H1 (cell line): ENCODE data around the gene HGFAC. TPM values are rescaled to one million over a fixed set of nuclear protein-coding genes. Genes with fewer than 3 reads are reported as not detected.

Experiments
- CTCF ChIA-PET: fragments of 300-600 bp; sonication (Branson Sonifier 250); formaldehyde crosslinking; loops from one replicate; lab custom pipeline; 2021; ENCODE audit not compliant: partially characterized antibody; lab: Charles Lee
- POLR2A ChIA-PET: fragments of 300-600 bp; sonication (Branson Sonifier 250); formaldehyde crosslinking; loops from one replicate; lab custom pipeline; 2021; ENCODE audit warnings: inconsistent platforms; ENCODE audit not compliant: partially characterized antibody; lab: Charles Lee
- DNase-seq, 2 experiments: peaks; one replicate each; pipeline versions ENCODE4 v3.0.0 to v3.0.0-alpha.2; 2010 to 2022; ENCODE audit warnings: low spot score in 2 of 2, low read depth in 1 of 2, mixed read lengths in 1 of 2
- FAIRE-seq: peaks from 2 replicates; lab custom pipeline; 2011; peaks lifted over from hg19 to GRCh38; lab: Jason Lieb, UNC
- H2AFZ ChIP-seq: 2 replicates; pipeline ENCODE4 v1.8.1; 2012; ENCODE audit warnings: low read length, inconsistent platforms
- H2AK5ac ChIP-seq: 2 replicates; pipeline ENCODE4 v1.6.1; 2013; ENCODE audit warnings: low read depth, low read length
- H2BK120ac ChIP-seq: replicated peaks from 2 replicates; pipeline ENCODE3; 2013; ENCODE audit warnings: low read depth, low read length, inconsistent platforms
- H2BK12ac ChIP-seq: 2 replicates; pipeline ENCODE4 v1.6.1; 2013; ENCODE audit warnings: low read depth, low read length
- H2BK15ac ChIP-seq: 2 replicates; pipeline ENCODE4 v1.6.1; 2013; ENCODE audit warnings: low read length
- H2BK20ac ChIP-seq: 2 replicates; pipeline ENCODE4 v1.6.1; 2013; ENCODE audit warnings: low read length
- H2BK5ac ChIP-seq: 2 replicates; pipeline ENCODE4 v1.6.1; 2013; ENCODE audit warnings: low read depth, low read length
- H3K14ac ChIP-seq: 2 replicates; pipeline ENCODE4 v1.6.1; 2013; ENCODE audit warnings: inconsistent platforms; ENCODE audit not compliant: insufficient read length
- H3K18ac ChIP-seq: 2 replicates; pipeline ENCODE4 v1.6.1; 2013; ENCODE audit warnings: low read length; ENCODE audit errors: extremely low read depth
- H3K23ac ChIP-seq: 2 replicates; pipeline ENCODE4 v1.6.1; 2013; ENCODE audit warnings: inconsistent platforms; ENCODE audit not compliant: insufficient read length
- H3K23me2 ChIP-seq: 2 replicates; pipeline ENCODE4 v1.6.1; 2013; ENCODE audit warnings: low read depth, low read length
- H3K27ac ChIP-seq: 2 replicates; pipeline ENCODE4 v1.6.1; 2011; ENCODE audit warnings: low read depth, low read length, inconsistent platforms
- H3K27me3 ChIP-seq, 4 experiments: replicated peaks in 1 of 4; 1 replicate in 1 of 4; 2 replicates in 3 of 4; pipeline versions ENCODE4 v1.6.1 to v1.8.1; 2011 to 2013; ENCODE audit warnings: low read length in 3 of 4, mild to moderate bottlenecking in 3 of 4, inconsistent platforms in 2 of 4, mixed read lengths in 2 of 4, moderate library complexity in 1 of 4; ENCODE audit not compliant: control insufficient read depth in 3 of 4, insufficient read depth in 3 of 4; ENCODE audit errors: extremely low read depth in 1 of 4
- H3K36me3 ChIP-seq, 4 experiments: 2 replicates each; pipeline versions ENCODE4 v1.6.1 to v1.8.1; 2011 to 2013; ENCODE audit warnings: mild to moderate bottlenecking in 4 of 4, low read length in 3 of 4, moderate library complexity in 2 of 4, control low read depth in 1 of 4, inconsistent platforms in 1 of 4; ENCODE audit not compliant: insufficient read depth in 4 of 4, control insufficient read depth in 2 of 4
- H3K4ac ChIP-seq: replicated peaks from 2 replicates; pipeline ENCODE3; 2013; ENCODE audit warnings: low read length, low read depth, mixed read lengths, inconsistent platforms; ENCODE audit not compliant: insufficient read length
- H3K4me1 ChIP-seq, 4 experiments: replicated peaks in 1 of 4; 1 replicate in 1 of 4; 2 replicates in 3 of 4; pipeline versions ENCODE4 v1.6.1 to v1.8.1; 2011 to 2013; ENCODE audit warnings: low read length in 3 of 4, inconsistent platforms in 2 of 4, mixed read lengths in 1 of 4; ENCODE audit not compliant: insufficient read depth in 4 of 4, control insufficient read depth in 3 of 4
- H3K4me2 ChIP-seq, 2 experiments: 2 replicates each; pipeline versions ENCODE4 v1.6.1 to v1.8.1; 2011 to 2013; ENCODE audit warnings: low read depth in 2 of 2, low read length in 2 of 2, control low read depth in 1 of 2, inconsistent platforms in 1 of 2, mild to moderate bottlenecking in 1 of 2; ENCODE audit not compliant: insufficient read depth in 1 of 2
- H3K4me3 ChIP-seq, 4 experiments: fragments of 200-600, 300-600 bp in 1 of 4; sonication (generic), shearing (Covaris generic), sonication (Bioruptor Twin) in 1 of 4; 2 replicates each; pipeline versions ENCODE4 v1.5.1 to v1.8.1; 2011 to 2016; ENCODE audit warnings: low read length in 4 of 4, low read depth in 3 of 4, control low read depth in 2 of 4, inconsistent platforms in 2 of 4, mild to moderate bottlenecking in 2 of 4, mixed read lengths in 1 of 4, moderate library complexity in 1 of 4; ENCODE audit not compliant: insufficient read depth in 2 of 4; ENCODE audit errors: extremely low read depth in 1 of 4
- H3K56ac ChIP-seq: replicated peaks from 2 replicates; pipeline ENCODE3; 2013; ENCODE audit warnings: low read depth, mild to moderate bottlenecking, mixed read lengths, low read length, inconsistent platforms; ENCODE audit not compliant: insufficient read length
- H3K79me1 ChIP-seq: 2 replicates; pipeline ENCODE4 v1.6.1; 2013; ENCODE audit warnings: low read depth, low read length, control low read depth
- H3K79me2 ChIP-seq, 2 experiments: 2 replicates each; pipeline versions ENCODE4 v1.6.1 to v1.8.1; 2012 to 2013; ENCODE audit warnings: low read length in 2 of 2, mild to moderate bottlenecking in 2 of 2, inconsistent platforms in 1 of 2; ENCODE audit not compliant: insufficient read depth in 2 of 2, control insufficient read depth in 1 of 2
- H3K9ac ChIP-seq, 4 experiments: replicated peaks in 1 of 4; 1 replicate in 1 of 4; 2 replicates in 3 of 4; pipeline versions ENCODE4 v1.6.1 to v1.8.1; 2011 to 2013; ENCODE audit warnings: low read depth in 3 of 4, low read length in 3 of 4, control low read depth in 2 of 4, mild to moderate bottlenecking in 2 of 4, moderate library complexity in 2 of 4, inconsistent platforms in 1 of 4; ENCODE audit errors: extremely low read depth in 1 of 4
- H3K9me3 ChIP-seq, 2 experiments: 2 replicates each; pipeline versions ENCODE4 v1.6.1 to v1.8.1; 2012 to 2013; ENCODE audit warnings: mild to moderate bottlenecking in 2 of 2, moderate library complexity in 2 of 2, control low read depth in 1 of 2, inconsistent platforms in 1 of 2, low read depth in 1 of 2, low read length in 1 of 2, mixed read lengths in 1 of 2; ENCODE audit not compliant: insufficient read depth in 2 of 2
- H4K20me1 ChIP-seq, 2 experiments: replicated peaks in 1 of 2; 2 replicates each; pipeline versions ENCODE3 to v1.8.1; 2011 to 2013; ENCODE audit warnings: inconsistent platforms in 2 of 2, low read length in 2 of 2, mild to moderate bottlenecking in 1 of 2; ENCODE audit not compliant: insufficient read depth in 2 of 2, control insufficient read depth in 1 of 2
- H4K5ac ChIP-seq: 2 replicates; pipeline ENCODE4 v1.6.1; 2013; ENCODE audit warnings: low read length, low read depth, mixed read lengths, inconsistent platforms; ENCODE audit not compliant: insufficient read length
- H4K8ac ChIP-seq: 2 replicates; pipeline ENCODE4 v1.8.0; 2013; ENCODE audit warnings: mild to moderate bottlenecking, moderate library complexity, low read length, inconsistent platforms; ENCODE audit not compliant: insufficient read depth; ENCODE audit errors: extremely low read depth
- H4K91ac ChIP-seq: replicated peaks from 2 replicates; pipeline ENCODE3; 2013; ENCODE audit warnings: low read length, mixed read lengths, inconsistent platforms; ENCODE audit not compliant: insufficient read length
- ATF3 ChIP-seq: IDR thresholded peaks from 2 replicates; pipeline ENCODE4 v1.6.1; 2011; ENCODE audit warnings: low read depth, mild to moderate bottlenecking, low read length; ENCODE audit not compliant: insufficient read depth
- CTCF ChIP-seq, 3 experiments: IDR thresholded peaks; 1 replicate in 2 of 3; 2 replicates in 1 of 3; pipeline versions ENCODE4 v1.5.1 to v1.6.1; 2011; ENCODE audit warnings: low read length in 3 of 3, mild to moderate bottlenecking in 3 of 3, inconsistent platforms in 2 of 3, low read depth in 1 of 3, moderate library complexity in 1 of 3; ENCODE audit not compliant: insufficient read depth in 1 of 3; ENCODE audit errors: control extremely low read depth in 1 of 3
- EP300 ChIP-seq, 2 experiments: IDR thresholded peaks; 1 replicate in 1 of 2; 2 replicates in 1 of 2; pipeline ENCODE4 v1.6.1; 2011 to 2012; ENCODE audit warnings: low read depth in 2 of 2, low read length in 2 of 2, mild to moderate bottlenecking in 2 of 2, borderline replicate concordance in 1 of 2, inconsistent platforms in 1 of 2, moderate library complexity in 1 of 2
- JUND ChIP-seq: IDR thresholded peaks from 2 replicates; pipeline ENCODE4 v1.6.1; 2011; ENCODE audit warnings: mild to moderate bottlenecking, improper control_type of control experiment, low read length
- KDM1A ChIP-seq: fragments of 200-600, 300-600 bp; sonication (generic); IDR thresholded peaks from 2 replicates; pipeline ENCODE4 v1.7.1; 2016; ENCODE audit warnings: mild to moderate bottlenecking, low read length, borderline replicate concordance
- KDM4A ChIP-seq: IDR thresholded peaks from one replicate; pipeline ENCODE4 v1.7.1; 2012; ENCODE audit warnings: low read depth, mild to moderate bottlenecking, moderate library complexity, low read length, inconsistent platforms; ENCODE audit not compliant: severe bottlenecking
- KDM5A ChIP-seq: fragments of 200-600 bp; IDR thresholded peaks from 2 replicates; pipeline ENCODE4 v1.7.1; 2012; ENCODE audit warnings: mild to moderate bottlenecking, low read length, inconsistent platforms, mixed read lengths
- TBP ChIP-seq: IDR thresholded peaks from 2 replicates; pipeline ENCODE4 v1.6.1; 2011; ENCODE audit warnings: low read depth, low read length, improper control_type of control experiment
- WGBS, 2 experiments: shearing (Covaris generic) in 1 of 2; methylation state at CpG; one replicate each; pipeline versions ENCODE4 v1.1.6 to v1.1.7; 2013 to 2015; ENCODE audit warnings: low lambda C conversion rate in 2 of 2, mixed read lengths in 2 of 2, inconsistent platforms in 1 of 2, low coverage in 1 of 2, missing lambda C conversion rate in 1 of 2; ENCODE audit not compliant: insufficient replicate concordance in 2 of 2, insufficient coverage in 1 of 2, insufficient read length in 1 of 2; ENCODE audit errors: extremely low coverage in 1 of 2, missing lambda C conversion rate in 1 of 2; 5-methylcytosine and 5-hydroxymethylcytosine counted together
- polyA plus RNA-seq, 7 experiments: library from polyadenylated mRNA; depleted of rRNA in 3 of 7; stranded (reverse) in 5 of 7; unstranded in 2 of 7; fragments of >200 nt in 5 of 7; fragments of 200-250 nt in 2 of 7; gene quantifications; 1 replicate in 5 of 7; 2 replicates in 1 of 7; 4 replicates in 1 of 7; pipeline versions ENCODE4 v1.2.1 to v1.2.3, GENCODE V29; 2011 to 2013; ENCODE audit warnings: missing spikeins in 2 of 7, mixed read lengths in 2 of 7
- total RNA-seq: library from RNA; stranded (reverse); fragmentation: NEBNext Ultra II Directional; extraction: Animal tissue kit (Norgen Biotek cat#: 25700); gene quantifications from 2 replicates; pipeline ENCODE4 v1.2.1, GENCODE V29; 2021

HGFAC gene
- total and polyA plus RNA-seq, 2 of the 8 experiments (the other 6 are each of a cell fraction or from before 2014, with no cell fraction given), result 0.14 to 0.15 TPM

GRCh38 chr4:3481113-3481531 is 39.4 kb downstream of the HGFAC start:
- H3K9ac ChIP-seq, result no peak overlapping the region
- no peak overlapping the region for H2BK120ac ChIP-seq
- no peaks in the 10 kb centered on the region for H3K36me3 ChIP-seq
- no peak overlapping the region for H3K56ac ChIP-seq
- peak overlapping the region; percentile 45; the same call in 1 of the 2 replicates for H2BK5ac ChIP-seq
- peak in 1 of 2 experiments; percentile 50 for DNase-seq
- no peak overlapping the region for H3K4ac ChIP-seq
- no peak overlapping the region; the same call in 1 of the 2 replicates for H2AK5ac ChIP-seq
- ChIA-PET POLR2A (interaction anchor here (0.9 to 1.4 kb wide), 4 partner anchors 11 to 286 kb away, joined by 3 to 4 read pairs (median 3); no protein-coding TSS in a partner anchor), CTCF (interaction anchor here (0.6 to 6.8 kb wide), 53 partner anchors 8 to 400 kb away, joined by 3 to 48 read pairs (median 5); partner anchors contain the start of genes DOK7 and HGFAC)
- H2BK15ac ChIP-seq, result peak overlapping the region; percentile 46; the same call in 1 of the 2 replicates
- H2BK12ac ChIP-seq, result peak overlapping the region; percentile 90; the same call in 1 of the 2 replicates
- H3K23ac ChIP-seq, result no peak overlapping the region
- no peak overlapping the region for H4K8ac ChIP-seq
- H3K4me3 ChIP-seq, result peak overlapping the region in 2 of 4 experiments; percentile 23 to 49; a peak in 4 of 8 replicates
- FAIRE-seq, result peak; percentile 50
- H4K20me1 ChIP-seq, result peaks cover 0 to 1% of the 10 kb centered on the region in 2 experiments
- H3K23me2 ChIP-seq, result peaks cover 3% of the 10 kb centered on the region; the same call in 1 of the 2 replicates
- peak overlapping the region; percentile 59 to 70 for H3K4me2 ChIP-seq
- H3K4me1 ChIP-seq, result peaks cover 0 to 34% (median 24%) of the 10 kb centered on the region in 4 experiments; a peak in 6 of 7 replicates
- H3K27ac ChIP-seq, result no peak overlapping the region
- H3K14ac ChIP-seq, result no peak overlapping the region
- peak overlapping the region; percentile 49 for H4K91ac ChIP-seq
- H3K18ac ChIP-seq, result peak overlapping the region; percentile 81; the same call in 1 of the 2 replicates
- no peak overlapping the region for H2AFZ ChIP-seq
- H3K27me3 ChIP-seq, result peaks cover 7 to 72% (median 51%) of the 10 kb centered on the region in 4 experiments
- no peak overlapping the region; the same call in 1 of the 2 replicates for H2BK20ac ChIP-seq
- no peaks in the 10 kb centered on the region for H3K79me2 ChIP-seq
- H3K79me1 ChIP-seq, result no peaks in the 10 kb centered on the region
- WGBS, 2 experiments, result 10% methylated on average over 5 of the region's 5 CpGs; no CpG with 5 or more reads in 1 of the 2 experiments
- H4K5ac ChIP-seq, result peak overlapping the region; percentile 3
- no peaks in the 10 kb centered on the region for H3K9me3 ChIP-seq
- peak; percentile 78; the same call in 1 of the 2 replicates for TF ChIP-seq KDM1A
- TF ChIP-seq CTCF (IDR thresholded peaks at IDR 0.05; ENCODE audit: control extremely low read depth in 1 of 3, insufficient read depth in 1 of 3, low read depth in 1 of 3, low read length in 3 of 3), result no peak
- no peak for TF ChIP-seq EP300 (IDR thresholded peaks at IDR 0.05; ENCODE audit: borderline replicate concordance in 1 of 2, low read depth in 2 of 2, low read length in 2 of 2)
- TF ChIP-seq JUND, result no peak
- TF ChIP-seq KDM4A, result no peak
- TF ChIP-seq KDM5A, result no peak
- TF ChIP-seq TBP, result no peak
- TF ChIP-seq ATF3, result no peak
